ENCODE results near the gene LRRC75A.

DNA sequence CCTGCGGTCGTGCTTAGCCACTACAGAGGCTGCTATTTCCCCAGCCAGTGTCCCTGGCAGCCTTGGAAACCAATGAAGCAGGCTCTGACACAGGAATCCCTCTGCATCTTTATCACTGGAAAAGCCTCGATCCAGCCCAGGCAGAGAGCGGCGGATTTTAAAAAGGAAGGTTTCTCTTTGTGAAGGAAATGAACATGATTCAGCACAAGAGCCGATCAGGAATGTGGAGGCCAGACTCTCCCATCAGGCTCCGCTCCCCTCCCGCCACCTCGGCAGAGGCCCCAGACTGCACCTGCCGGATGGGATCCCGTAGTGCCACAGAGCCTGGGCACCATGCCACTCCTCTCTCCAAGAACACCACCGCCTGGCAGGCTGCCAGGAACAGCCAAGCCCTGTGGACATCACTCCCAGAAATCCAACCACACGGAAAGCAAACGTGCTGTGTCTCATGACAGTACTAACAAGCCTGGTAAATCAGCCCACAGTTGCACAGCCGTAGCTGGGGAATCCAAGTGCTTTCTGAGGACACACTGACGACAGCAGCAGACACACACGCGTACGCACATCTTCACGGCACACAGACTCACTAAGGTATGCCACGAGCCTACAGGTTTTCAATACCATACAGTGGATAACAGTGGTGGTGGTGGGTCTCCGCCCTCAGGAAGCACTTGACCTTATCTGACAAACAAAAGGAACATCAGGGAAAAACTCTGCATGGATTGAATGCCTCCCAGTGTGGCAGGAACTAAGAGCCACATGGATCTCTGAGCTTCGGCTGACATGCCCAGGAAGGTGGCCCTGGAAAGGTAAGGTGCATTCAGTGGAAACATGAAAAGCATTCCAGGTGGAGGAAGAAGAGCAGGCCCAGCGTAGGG lies 5.4 kb downstream of the LRRC75A start:
- no peak for TF ChIP-seq EZH2phosphoT487 (IDR thresholded peaks at IDR 0.05; ENCODE audit: low read depth, severe bottlenecking, unreplicated experiment)
- TF ChIP-seq, protein P1, sequence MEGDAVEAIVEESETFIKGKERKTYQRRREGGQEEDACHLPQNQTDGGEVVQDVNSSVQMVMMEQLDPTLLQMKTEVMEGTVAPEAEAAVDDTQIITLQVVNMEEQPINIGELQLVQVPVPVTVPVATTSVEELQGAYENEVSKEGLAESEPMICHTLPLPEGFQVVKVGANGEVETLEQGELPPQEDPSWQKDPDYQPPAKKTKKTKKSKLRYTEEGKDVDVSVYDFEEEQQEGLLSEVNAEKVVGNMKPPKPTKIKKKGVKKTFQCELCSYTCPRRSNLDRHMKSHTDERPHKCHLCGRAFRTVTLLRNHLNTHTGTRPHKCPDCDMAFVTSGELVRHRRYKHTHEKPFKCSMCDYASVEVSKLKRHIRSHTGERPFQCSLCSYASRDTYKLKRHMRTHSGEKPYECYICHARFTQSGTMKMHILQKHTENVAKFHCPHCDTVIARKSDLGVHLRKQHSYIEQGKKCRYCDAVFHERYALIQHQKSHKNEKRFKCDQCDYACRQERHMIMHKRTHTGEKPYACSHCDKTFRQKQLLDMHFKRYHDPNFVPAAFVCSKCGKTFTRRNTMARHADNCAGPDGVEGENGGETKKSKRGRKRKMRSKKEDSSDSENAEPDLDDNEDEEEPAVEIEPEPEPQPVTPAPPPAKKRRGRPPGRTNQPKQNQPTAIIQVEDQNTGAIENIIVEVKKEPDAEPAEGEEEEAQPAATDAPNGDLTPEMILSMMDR (IDR thresholded peaks at IDR 0.05; ENCODE audit: poor library complexity) = no peak
- TF ChIP-seq EZH2 (IDR thresholded peaks at IDR 0.05; ENCODE audit: borderline replicate concordance) = no peak
